BLaER1 treated with 17β-estradiol and CSF1 and Interleukin-3, amounts not matched to agents 10 nM and 100 nM (cell line): ENCODE data around the gene NQO1.
"Not testable (repeated sequence)": the region's sequence is repeated elsewhere in the genome, so short reads cannot be mapped to it uniquely, and the experiment has no call there.

Source experiments
- H3K27ac ChIP-seq, 11 experiments: shearing (Covaris generic); formaldehyde crosslinking; 2 replicates each; pipeline ENCODE4 v1.8.1; 2022
- H3K27me3 ChIP-seq, 11 experiments: shearing (Covaris generic); formaldehyde crosslinking; 2 replicates each; pipeline ENCODE4 v1.8.1; 2022
- H3K36me3 ChIP-seq, 11 experiments: shearing (Covaris generic); formaldehyde crosslinking; 2 replicates each; pipeline ENCODE4 v1.8.1; 2022
- H3K4me1 ChIP-seq, 10 experiments: shearing (Covaris generic); formaldehyde crosslinking; 2 replicates each; pipeline ENCODE4 v1.8.1; 2022
- H3K4me2 ChIP-seq, 11 experiments: shearing (Covaris generic); formaldehyde crosslinking; 2 replicates each; pipeline ENCODE4 v1.8.1; 2022
- H3K4me3 ChIP-seq, 10 experiments: shearing (Covaris generic); formaldehyde crosslinking; 2 replicates each; pipeline ENCODE4 v1.8.1; 2022
- H3K9ac ChIP-seq, 11 experiments: shearing (Covaris generic); formaldehyde crosslinking; 2 replicates each; pipeline ENCODE4 v1.8.1; 2022
- H3K9me3 ChIP-seq, 11 experiments: shearing (Covaris generic); formaldehyde crosslinking; replicated peaks in 1 of 11; 2 replicates each; pipeline ENCODE4 v1.8.1; 2022
- H4K20me1 ChIP-seq, 11 experiments: shearing (Covaris generic); formaldehyde crosslinking; 2 replicates each; pipeline ENCODE4 v1.8.1; 2022
- Cebpa-rat ChIP-seq, 11 experiments: shearing (Covaris generic); IDR thresholded peaks; 2 replicates each; pipeline ENCODE4 v1.8.1; 2022

NQO1 gene

GRCh38 chr16:69747115-69747514 is 20.8 kb upstream of the NQO1 start:
- Histone ChIP-seq H3K4me1 (peaks cover 0 to 3% (median 2%) of the 10 kb centered on the region in 10 experiments; a peak in 10 of 20 replicates), H3K9me3 (no peaks in the 10 kb centered on the region), H3K36me3 (peaks cover 99 to 100% (median 100%) of the 10 kb centered on the region in 11 experiments), H3K27ac (no peak overlapping the region), H3K9ac (0 out of 22 replicates have a peak overlapping the region, but pooled peaks of 1 of the 11 experiments have one; percentile 13), H3K4me3 (no peak overlapping the region), H3K4me2 (no peak overlapping the region), H3K27me3 (no peaks in the 10 kb centered on the region), H4K20me1 (peaks cover 0 to 100% (median 83%) of the 10 kb centered on the region in 11 experiments; a peak in 21 of 22 replicates)
- TF ChIP-seq Cebpa-rat (IDR thresholded peaks at IDR 0.05): no peak

DNA sequence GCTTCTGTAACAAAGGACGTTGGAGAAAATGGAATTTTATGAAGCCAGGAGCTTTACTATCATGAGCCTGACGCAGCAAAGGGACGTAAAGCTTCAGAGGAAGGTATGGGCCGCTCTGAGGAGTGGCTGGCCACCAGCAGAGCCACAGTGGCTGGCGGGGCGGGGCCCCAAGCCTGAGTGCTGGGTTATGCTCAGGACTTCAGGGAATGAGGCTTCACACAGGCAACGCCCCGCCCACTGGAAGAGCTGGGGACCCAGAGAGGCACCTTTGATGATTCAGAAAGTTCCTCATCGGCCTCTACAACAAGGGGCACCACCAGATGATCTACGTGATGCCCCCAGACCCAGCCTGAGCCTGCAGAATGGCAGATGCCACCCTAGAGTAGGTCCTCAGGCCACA is 19.6 kb upstream of the NQO1 start:
- Histone ChIP-seq H3K36me3 (peaks cover 99 to 100% (median 100%) of the 10 kb centered on the region in 11 experiments), H3K9me3 (no peaks in the 10 kb centered on the region), H4K20me1 (peaks cover 0 to 100% (median 88%) of the 10 kb centered on the region in 11 experiments; a peak in 21 of 22 replicates), H3K9ac (peak overlapping the region in 1 of 11 experiments; percentile 30; a peak in 2 of 22 replicates), H3K27me3 (no peaks in the 10 kb centered on the region), H3K4me2 (no peak overlapping the region), H3K4me3 (no peak overlapping the region), H3K4me1 (peaks cover 0 to 8% (median 0%) of the 10 kb centered on the region in 10 experiments; a peak in 2 of 20 replicates), H3K27ac (no peak overlapping the region; a peak in 1 of 22 replicates)
- no peak for TF ChIP-seq Cebpa-rat (IDR thresholded peaks at IDR 0.05)

- H3K27ac ChIP-seq: no peak overlapping the region; a peak in 1 of 22 replicates
- no peak overlapping the region for H3K4me2 ChIP-seq
- TF ChIP-seq Cebpa-rat (IDR thresholded peaks at IDR 0.05): no peak
- peaks cover 0 to 8% (median 0%) of the 10 kb centered on the region in 10 experiments; a peak in 2 of 20 replicates for H3K4me1 ChIP-seq
- no peaks in the 10 kb centered on the region for H3K27me3 ChIP-seq
- H4K20me1 ChIP-seq: peaks cover 0 to 100% (median 84%) of the 10 kb centered on the region in 11 experiments; a peak in 21 of 22 replicates
- H3K9me3 ChIP-seq: no peaks in the 10 kb centered on the region
- no peak overlapping the region for H3K9ac ChIP-seq
- peaks cover 97 to 100% (median 100%) of the 10 kb centered on the region in 11 experiments for H3K36me3 ChIP-seq
- no peak overlapping the region for H3K4me3 ChIP-seq
Observed at GRCh38 chr16:69745232-69745612, 18.9 kb upstream of the NQO1 start.

GRCh38 chr16:69744363-69745231 is 18.2 kb upstream of the NQO1 start:
- no peak overlapping the region for H3K9ac ChIP-seq
- no peak for TF ChIP-seq Cebpa-rat (IDR thresholded peaks at IDR 0.05)

GRCh38 chr16:69741951-69742904 is 15.9 kb upstream of the NQO1 start:
- peak overlapping the region in 1 of 11 experiments; percentile 1; a peak in 1 of 22 replicates for H3K27ac ChIP-seq
- H3K9me3 ChIP-seq: no peaks in the 10 kb centered on the region
- H4K20me1 ChIP-seq: peaks cover 0 to 71% (median 62%) of the 10 kb centered on the region in 11 experiments; a peak in 21 of 22 replicates
- H3K36me3 ChIP-seq: peaks cover 76 to 86% (median 82%) of the 10 kb centered on the region in 11 experiments
- no peaks in the 10 kb centered on the region for H3K27me3 ChIP-seq
- no peak for TF ChIP-seq Cebpa-rat (IDR thresholded peaks at IDR 0.05)
- H3K4me3 ChIP-seq: no peak overlapping the region
- peaks cover 0 to 8% (median 0%) of the 10 kb centered on the region in 10 experiments; a peak in 2 of 20 replicates for H3K4me1 ChIP-seq
- no peak overlapping the region for H3K9ac ChIP-seq
- no peak overlapping the region for H3K4me2 ChIP-seq

More at GRCh38 chr16:69744363-69745231, 18.2 kb upstream of the NQO1 start:
- peaks cover 0 to 8% (median 0%) of the 10 kb centered on the region in 10 experiments; a peak in 2 of 20 replicates for H3K4me1 ChIP-seq
- no peak overlapping the region for H3K27ac ChIP-seq
- H3K4me2 ChIP-seq: no peak overlapping the region
- H3K4me3 ChIP-seq: no peak overlapping the region
- H3K27me3 ChIP-seq: no peaks in the 10 kb centered on the region
- H4K20me1 ChIP-seq: peaks cover 0 to 95% (median 78%) of the 10 kb centered on the region in 11 experiments; a peak in 21 of 22 replicates
- H3K36me3 ChIP-seq: peaks cover 97 to 100% (median 100%) of the 10 kb centered on the region in 11 experiments
- no peaks in the 10 kb centered on the region for H3K9me3 ChIP-seq

DNA sequence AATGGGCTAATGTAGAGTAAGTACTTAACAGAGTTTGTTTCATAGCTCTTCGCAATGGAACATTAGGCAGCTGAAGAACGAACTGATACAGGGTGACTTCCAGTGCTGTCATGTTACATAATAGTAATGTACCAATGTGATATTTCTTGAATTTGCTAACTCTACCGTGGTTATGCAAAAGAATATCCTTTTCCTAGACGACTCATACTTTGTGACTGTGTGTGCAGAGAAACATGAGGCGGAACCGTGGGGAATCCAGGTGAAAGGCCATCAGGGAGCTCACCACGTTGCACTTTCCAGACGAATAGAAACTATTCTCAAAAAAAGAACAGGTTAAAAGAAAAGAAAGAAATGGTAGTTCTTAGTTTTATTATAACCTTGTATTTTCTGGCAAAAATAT is 15.2 kb upstream of the NQO1 start:
- Histone ChIP-seq H3K9me3 (no peaks in the 10 kb centered on the region), H4K20me1 (peaks cover 0 to 64% (median 55%) of the 10 kb centered on the region in 11 experiments; a peak in 21 of 22 replicates), H3K27ac (peak overlapping the region in 1 of 11 experiments; percentile 1; a peak in 1 of 22 replicates), H3K4me2 (no peak overlapping the region), H3K9ac (no peak overlapping the region), H3K4me1 (peaks cover 0 to 8% (median 0%) of the 10 kb centered on the region in 10 experiments; a peak in 2 of 20 replicates), H3K36me3 (peaks cover 69 to 79% (median 75%) of the 10 kb centered on the region in 11 experiments), H3K4me3 (no peak overlapping the region), H3K27me3 (no peaks in the 10 kb centered on the region)
- no peak for TF ChIP-seq Cebpa-rat (IDR thresholded peaks at IDR 0.05)

- H3K9me3 ChIP-seq: no peaks in the 10 kb centered on the region
- no peaks in the 10 kb centered on the region for H4K20me1 ChIP-seq
- peak overlapping the region in 1 of 11 experiments; percentile 10; a peak in 1 of 22 replicates for H3K27ac ChIP-seq
- TF ChIP-seq Cebpa-rat (IDR thresholded peaks at IDR 0.05): no peak
- peaks cover 14 to 23% (median 19%) of the 10 kb centered on the region in 10 experiments for H3K4me1 ChIP-seq
- H3K4me2 ChIP-seq: no peak overlapping the region
- no peak overlapping the region for H3K4me3 ChIP-seq
- H3K36me3 ChIP-seq: 0 out of 22 replicates have a peak, but pooled peaks cover 0 to 3% (median 0%) of the 10 kb centered on the region in 11 experiments
- H3K9ac ChIP-seq: no peak overlapping the region
- H3K27me3 ChIP-seq: no peaks in the 10 kb centered on the region
Observed at GRCh38 chr16:69732101-69732500, 5.7 kb upstream of the NQO1 start.

- not testable (repeated sequence) for H4K20me1 ChIP-seq, H3K9me3 ChIP-seq, H3K36me3 ChIP-seq, H3K4me3 ChIP-seq, H3K9ac ChIP-seq, H3K4me2 ChIP-seq, H3K27me3 ChIP-seq
- H3K27ac ChIP-seq: peak overlapping the region in 1 of 11 experiments; percentile 28; a peak in 1 of 22 replicates
- peaks cover 18 to 25% (median 23%) of the 10 kb centered on the region in 10 experiments for H3K4me1 ChIP-seq
Observed at GRCh38 chr16:69731280-69731679, 4.9 kb upstream of the NQO1 start.

GRCh38 chr16:69729030-69729429 is 2.7 kb upstream of the NQO1 start:
- H3K9ac ChIP-seq, H3K4me3 ChIP-seq, H3K36me3 ChIP-seq, H3K27me3 ChIP-seq, H3K9me3 ChIP-seq, H4K20me1 ChIP-seq: not testable (repeated sequence)
- Histone ChIP-seq H3K4me1 (peaks cover 31 to 45% (median 40%) of the 10 kb centered on the region in 10 experiments), H3K27ac (peak overlapping the region in 5 of 11 experiments; percentile 4 to 98 (median 97); a peak in 6 of 22 replicates), H3K4me2 (peak overlapping the region in 6 of 11 experiments; percentile 76 to 95 (median 91); a peak in 7 of 22 replicates)
